NCI-H526 (cell line): ENCODE data around the gene SIK1.

Experiments
- DNase-seq, 2 experiments: peaks; one replicate each; lab custom pipeline; 2025; lab: John Stamatoyannopoulos, UW

SIK1 gene

GRCh38 chr21:43367296-43367695 lies 59.6 kb downstream of the SIK1 start:
- no peak for DNase-seq

- DNase-seq = no peak
These were observed 60.3 kb downstream of the SIK1 start for GRCh38 chr21:43366656-43367055.

- no peak for DNase-seq
These were observed 61.1 kb downstream of the SIK1 start for GRCh38 chr21:43365611-43366426.

- DNase-seq = peak in 1 of 2 experiments; percentile 46
These were observed 62.0 kb downstream of the SIK1 start for GRCh38 chr21:43364851-43365424.
